MV-4-11 (cell line): ENCODE data around the gene PALM.
A peak's percentile ranks its signal among the peaks of the same experiment; 100 is the strongest.

Source experiments
- DNase-seq: peaks from one replicate; lab custom pipeline; 2025; lab: John Stamatoyannopoulos, UW

Gene PALM

DNA sequence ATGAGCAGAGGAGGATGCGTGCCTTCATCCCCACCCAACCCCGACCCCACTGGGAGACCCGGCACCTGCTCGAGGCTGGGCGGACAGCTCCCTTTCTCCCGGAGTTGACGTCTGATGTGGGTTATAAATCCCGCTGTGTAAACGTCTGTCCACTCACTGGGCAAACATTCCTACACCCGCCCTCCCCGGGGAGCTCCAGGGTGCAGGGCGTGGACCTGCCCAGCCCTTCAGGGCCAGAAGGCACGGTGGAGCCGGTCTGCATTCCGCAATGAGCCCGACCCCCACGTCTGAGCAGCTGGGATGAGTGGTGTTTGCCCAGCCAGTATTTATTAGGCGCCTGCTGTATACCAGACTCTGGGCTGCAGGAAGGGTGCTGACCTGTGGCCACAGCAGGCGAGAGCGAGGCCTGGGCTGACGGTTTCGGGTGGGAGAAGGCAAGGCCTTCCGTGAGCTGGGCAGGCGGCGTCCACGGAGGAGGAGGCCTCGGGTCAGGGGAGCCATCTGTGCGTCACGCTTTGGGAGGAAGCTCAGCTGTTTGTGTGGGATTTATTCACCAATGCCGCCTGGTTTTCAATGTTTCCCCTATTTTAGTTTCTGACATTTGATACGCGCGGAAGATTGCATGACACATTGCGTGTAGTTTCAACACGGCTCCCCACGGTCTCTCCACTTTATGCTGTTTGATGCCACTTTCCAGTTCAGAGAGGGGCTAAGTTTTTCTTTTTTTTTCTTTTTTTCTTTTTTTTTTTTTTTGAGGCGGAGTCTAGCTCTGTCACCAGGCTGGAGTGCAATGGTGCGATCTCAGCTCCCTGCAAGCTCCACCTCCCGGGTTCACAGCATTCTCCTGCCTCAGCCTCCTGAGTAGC lies 44.1 kb downstream of the PALM start:
- DNase-seq: peak; percentile 99

DNA sequence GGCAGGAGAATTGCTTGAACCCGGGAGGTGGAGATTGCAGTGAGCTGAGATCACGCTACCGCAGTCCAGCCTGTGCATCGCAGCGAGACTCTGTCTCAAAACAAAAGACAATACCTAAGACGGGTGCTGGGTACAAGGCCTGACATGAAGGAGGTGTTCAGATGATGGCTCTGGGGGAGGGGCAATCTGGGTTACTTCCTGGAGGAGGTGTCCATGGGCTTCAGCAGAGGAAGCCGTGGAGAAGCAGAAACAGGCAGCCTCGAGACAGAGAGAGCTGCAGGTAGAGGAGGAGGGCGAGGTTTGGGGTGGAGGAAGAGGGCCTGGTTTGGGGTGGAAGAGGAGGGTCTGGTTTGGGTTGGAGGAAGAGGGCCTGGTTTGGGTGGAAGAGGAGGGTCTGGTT lies 45.8 kb downstream of the PALM start:
- no peak for DNase-seq

GRCh38 chr19:755063-755462 lies 46.3 kb downstream of the PALM start:
- no peak for DNase-seq

- peak; percentile 79 for DNase-seq
Observed at GRCh38 chr19:756236-756635, 47.5 kb downstream of the PALM start.

- no peak for DNase-seq
Observed at GRCh38 chr19:756821-757688, 48.3 kb downstream of the PALM start.

- no peak for DNase-seq
Observed at GRCh38 chr19:757811-758668, 49.3 kb downstream of the PALM start.

DNA sequence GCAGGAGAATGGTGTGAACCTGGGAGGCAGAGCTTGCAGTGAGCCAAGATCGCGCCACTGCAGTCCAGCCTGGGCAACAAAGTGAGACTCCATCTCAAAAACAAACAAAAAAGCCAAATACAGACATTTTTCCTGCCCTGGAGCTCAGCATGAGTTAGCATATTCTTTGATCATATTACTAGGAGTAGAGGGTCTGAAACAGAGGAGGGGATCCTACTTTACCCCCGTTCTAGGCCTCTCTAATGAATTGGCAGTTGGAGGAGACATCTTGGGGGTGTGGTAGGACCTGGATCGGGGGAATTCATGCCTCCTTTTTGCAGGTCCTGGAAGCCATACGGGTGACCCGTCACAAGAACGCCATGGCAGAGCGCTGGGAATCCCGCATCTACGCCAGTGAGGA lies 54.4 kb downstream of the PALM start:
- no peak for DNase-seq

- no peak for DNase-seq
Observed at GRCh38 chr19:763869-764268, 55.1 kb downstream of the PALM start.

DNA sequence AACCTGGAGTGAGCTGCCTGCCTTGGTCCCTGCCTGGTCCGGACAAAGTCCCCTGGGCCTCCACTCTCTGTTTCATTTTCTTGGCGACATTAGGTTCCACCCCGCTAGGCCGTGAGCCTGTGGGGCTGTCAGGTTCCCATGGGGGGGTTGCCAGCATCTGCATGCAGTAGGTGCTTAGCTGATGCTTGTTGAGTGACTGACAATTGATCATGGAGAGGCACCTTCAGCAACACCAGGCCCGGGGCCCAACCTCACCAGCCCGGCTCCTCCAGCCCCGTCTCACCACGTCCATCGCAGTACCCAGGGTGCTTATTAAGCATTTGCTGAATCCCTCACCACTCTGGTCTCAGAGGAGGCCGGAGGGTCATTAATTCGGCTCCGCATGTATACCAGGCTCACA lies 55.6 kb downstream of the PALM start:
- DNase-seq: no peak

GRCh38 chr19:765179-765738 lies 56.5 kb downstream of the PALM start:
- DNase-seq: no peak

DNA sequence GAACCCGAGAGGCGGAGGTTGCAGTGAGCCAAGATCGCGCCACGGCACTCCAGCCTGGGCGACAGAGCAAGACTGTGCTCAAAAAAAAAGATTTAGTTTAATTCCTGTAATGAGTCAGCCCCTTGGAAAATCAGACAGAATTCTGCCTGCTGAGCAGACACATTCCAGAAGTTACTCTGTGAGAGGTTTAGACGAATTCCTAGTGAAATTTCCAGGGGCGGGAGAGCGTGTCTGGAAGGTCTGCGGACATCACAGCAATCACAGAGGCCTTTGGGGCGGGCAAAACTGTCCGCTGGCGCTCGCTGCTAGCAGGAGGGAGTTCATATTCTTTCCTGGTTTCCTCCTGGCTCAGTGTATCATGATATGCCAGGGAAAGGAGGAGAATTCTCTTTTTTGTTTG lies 59.7 kb downstream of the PALM start:
- DNase-seq: no peak

DNA sequence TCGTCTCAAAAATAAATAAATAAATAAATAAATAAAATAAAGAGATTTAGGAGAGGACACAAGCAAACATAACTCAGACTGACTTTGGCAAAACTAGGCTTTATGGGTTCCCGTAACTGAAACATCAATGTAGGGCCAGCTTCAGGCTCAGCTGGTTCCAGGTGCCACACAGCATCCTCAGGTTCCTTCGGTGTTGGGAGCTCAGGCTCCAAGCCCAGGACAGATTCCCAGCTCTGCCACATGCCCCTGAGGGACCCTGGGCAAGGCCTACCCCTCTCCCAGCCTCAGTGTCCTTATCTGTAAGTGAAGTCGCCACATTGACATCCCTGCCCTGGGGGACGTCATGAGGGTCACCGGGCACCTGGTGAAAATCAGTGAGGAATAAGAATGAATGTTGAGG lies 60.9 kb downstream of the PALM start:
- no peak for DNase-seq

- peak; percentile 57 for DNase-seq
Observed at GRCh38 chr19:771332-771785, 62.6 kb downstream of the PALM start.

DNA sequence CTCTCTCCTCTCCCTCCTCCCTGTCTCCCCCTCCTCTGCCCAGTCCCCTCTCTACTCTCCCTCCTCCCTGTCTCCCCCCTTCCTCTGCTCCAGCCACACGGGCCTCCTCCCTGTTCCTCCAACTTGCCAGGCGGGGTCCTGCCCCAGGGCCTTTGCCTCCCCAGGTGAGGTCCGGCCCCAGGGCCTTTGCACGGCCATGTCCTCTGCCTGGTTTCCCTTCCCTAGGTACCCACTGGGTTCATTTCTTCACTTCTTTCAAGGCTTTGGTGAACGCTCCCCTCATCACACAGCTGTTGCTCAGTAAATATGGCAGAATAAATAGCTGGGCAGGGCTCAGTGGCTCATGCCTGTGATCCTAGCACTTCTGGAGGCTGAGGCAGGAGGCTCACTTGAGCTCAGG lies 63.3 kb downstream of the PALM start:
- no peak for DNase-seq

DNA sequence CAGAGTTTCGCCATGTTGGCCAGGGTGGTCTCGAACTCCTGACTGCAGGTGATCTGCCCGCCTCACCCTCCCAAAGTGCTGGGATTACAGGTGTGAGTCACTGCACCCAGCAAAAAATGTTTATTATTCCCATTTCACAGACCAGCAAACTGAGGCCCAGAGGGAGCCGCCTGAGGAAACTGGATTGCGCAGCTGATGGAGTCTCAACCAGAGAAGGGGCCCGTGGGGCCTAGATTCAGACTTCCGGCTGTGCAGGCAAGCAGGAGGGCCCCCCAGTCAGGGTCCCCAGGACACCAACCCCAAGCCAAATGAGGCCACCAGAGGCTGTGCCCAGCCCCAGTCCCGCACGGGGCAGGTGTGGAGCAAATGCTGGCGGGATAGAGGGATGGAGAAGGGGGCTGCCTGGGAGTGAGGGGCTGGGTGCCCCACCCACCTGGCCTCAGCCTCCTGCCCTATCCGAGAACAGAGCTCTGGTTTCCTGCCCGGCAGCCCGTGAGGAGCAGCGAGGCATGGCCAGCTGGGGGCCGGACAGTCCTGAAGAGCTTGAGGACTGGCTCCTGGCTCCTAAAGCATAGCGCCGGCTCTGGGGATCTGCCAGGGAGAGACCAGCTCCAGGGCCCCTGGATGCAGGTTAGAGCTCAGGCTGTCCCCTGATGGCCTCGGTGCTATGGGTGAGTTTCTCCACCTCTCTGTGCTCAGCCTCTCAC lies 64.1 kb downstream of the PALM start:
- no peak for DNase-seq

DNA sequence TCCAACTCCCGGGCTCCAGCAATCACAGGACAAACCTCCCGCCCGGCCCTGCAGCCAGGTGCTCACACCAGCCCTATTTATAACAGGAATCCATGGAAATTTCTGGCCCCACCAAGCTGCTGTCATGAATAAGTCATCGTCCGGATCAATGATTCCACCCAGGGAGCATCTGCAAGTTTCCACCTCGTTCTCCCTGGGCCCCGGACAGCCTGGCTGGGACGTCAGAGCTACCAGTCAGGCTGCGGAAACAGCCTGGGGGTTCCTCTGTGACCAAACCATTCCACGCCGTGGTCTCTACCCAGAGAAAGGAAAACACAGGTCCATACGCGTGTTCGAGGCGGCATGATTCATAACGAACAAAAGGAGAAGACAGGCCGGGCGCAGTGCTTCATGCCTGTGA lies 67.8 kb downstream of the PALM start:
- DNase-seq: no peak

DNA sequence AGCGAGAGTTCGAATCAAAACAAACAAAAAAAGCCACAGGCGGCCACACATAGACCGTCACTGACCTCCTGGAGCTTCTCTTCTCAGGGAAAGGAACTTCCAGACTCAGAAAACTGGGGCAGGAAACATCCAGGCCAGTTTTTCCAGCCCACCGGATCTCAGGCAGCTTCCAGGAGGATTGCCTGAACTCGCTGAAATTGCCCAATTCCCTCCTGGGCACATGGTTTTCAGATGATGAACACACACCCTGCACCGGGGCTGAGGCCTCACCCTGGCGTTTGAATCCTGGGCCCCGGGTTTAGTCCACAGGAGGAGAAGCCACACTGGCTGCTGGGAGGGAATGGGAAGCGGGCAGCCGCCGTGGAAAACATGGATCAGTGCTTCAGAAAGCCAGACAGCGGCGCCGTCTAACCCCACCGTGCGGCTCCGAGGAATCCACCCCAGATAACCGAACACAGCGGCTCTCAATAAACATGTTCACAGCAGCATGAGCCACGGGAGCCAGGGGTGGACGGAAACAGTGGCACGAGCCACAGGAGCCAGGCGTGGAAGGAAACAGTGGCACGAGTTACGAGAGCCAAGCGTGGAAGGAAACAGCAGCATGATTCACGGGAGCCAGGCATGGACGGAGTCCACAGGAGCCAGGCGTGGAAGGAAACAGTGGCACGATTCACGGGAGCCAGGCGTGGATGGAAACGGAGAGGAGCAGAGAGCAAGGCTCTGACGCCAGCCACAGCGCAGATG lies 70.3 kb downstream of the PALM start:
- DNase-seq: peak; percentile 46

DNA sequence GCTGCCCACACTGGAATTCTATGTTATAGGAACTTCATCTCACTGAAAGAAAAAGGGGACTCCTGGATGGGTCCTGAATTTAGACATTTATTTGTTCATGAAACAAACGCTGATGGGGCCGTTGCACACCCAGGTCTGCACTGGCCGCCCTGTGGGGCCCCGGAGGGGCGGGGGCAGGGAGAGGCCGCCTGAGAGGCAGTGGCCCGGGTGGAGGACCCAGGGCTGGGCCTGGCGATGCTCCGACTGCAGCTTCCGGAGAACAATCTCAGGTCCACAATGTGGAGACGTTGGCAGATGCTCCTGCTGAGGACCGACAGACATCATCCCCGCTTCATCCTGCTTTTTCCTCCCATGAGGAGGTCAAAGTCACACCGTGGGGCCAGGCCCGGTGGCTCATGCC lies 72.2 kb downstream of the PALM start:
- no peak for DNase-seq

DNA sequence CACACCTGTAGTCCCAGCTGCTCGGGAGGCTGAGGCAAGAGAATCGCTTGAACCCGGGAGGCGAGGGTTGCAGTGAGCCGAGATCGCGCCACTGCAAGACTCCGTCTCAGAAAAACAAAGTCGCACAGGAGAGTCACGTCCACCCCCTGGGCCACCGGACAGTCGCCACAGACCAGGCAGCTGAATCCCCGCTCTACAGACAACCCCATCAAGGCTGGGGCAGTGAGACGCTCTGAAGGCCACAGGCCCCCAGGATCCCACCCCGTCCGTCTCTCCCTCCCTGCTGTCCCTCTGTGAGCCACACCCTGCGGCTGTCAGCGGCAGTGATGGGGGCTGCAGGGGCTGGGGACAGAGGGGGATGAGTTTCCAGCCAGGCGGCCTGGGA lies 73.1 kb downstream of the PALM start:
- DNase-seq: no peak

- DNase-seq: no peak
Observed at GRCh38 chr19:782185-782877, 73.6 kb downstream of the PALM start.
